Inflammatory macrophage (primary cell): ENCODE measurements around the gene MAP3K10.
"Not testable (repeated sequence)": the region's sequence is repeated elsewhere in the genome, so short reads cannot be mapped to it uniquely, and the experiment has no call there.

Experiments used
- DNase-seq, 2 donors: peaks; one replicate each; pipeline ENCODE4 v3.0.0-alpha.2; 2020 to 2022

Gene MAP3K10

GRCh38 chr19:40217934-40218890 lies 27.0 kb downstream of the MAP3K10 start, which contains the start of gene TTC9B:
TTC9B (minus strand) TSS chr19:40218384; CDS start chr19:40218381, 3 bp downstream.
- DNase-seq, result peak in 1 of 2 donors; percentile 18

DNA sequence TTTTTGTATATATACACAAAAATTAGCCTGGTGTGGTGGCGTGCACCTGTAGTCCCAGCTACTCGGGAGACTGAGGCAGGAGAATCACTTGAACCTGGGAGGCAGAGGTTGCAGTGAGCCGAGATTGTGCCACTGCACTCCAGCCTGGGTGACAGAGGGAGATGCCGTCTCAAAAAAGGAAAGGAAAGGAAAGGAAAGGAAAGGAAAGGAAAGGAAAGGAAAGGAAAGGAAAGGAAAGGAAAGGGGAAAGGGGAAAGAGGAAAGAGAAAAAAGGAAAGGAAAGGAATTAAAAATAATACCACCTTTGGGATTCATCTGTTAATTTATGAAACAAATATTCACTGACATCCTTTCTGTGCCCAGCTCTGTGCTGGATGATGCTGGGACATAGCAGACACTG lies 27.8 kb downstream of the MAP3K10 start:
- DNase-seq, result not testable (repeated sequence)

DNA sequence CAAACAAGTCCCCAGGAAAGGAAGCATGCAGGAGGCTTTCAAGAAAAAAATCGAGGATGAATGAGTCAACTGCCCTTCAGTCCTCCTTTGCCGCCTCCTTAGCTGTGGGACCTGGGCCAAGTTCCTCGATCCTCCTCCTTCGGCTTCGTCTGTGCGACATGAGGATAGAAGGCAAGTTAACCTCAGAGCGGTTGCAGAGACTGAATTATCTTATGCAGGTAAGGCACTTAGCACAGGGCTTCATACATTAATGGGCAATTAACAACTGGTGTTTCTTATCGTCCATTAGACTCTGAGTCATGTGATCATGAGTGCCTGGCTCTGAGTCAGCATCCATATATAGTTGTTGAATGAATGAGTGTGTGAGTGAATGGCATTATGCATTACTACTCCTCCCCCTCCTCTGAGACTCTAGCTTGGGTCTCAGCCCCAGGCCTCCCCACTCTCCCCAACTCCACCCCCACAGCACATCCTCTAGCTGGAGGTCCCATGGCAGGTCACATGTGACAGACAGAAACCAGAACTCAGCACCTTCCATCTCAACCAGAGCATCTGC lies 28.6 kb downstream of the MAP3K10 start:
- DNase-seq, result peak; percentile 47 to 51

- no peak for DNase-seq
Measured at GRCh38 chr19:40220674-40221073, 29.4 kb downstream of the MAP3K10 start.

GRCh38 chr19:40221858-40222619 lies 30.8 kb downstream of the MAP3K10 start:
- peak; percentile 94 to 95 for DNase-seq

GRCh38 chr19:40223135-40223822 lies 32.1 kb downstream of the MAP3K10 start:
- no peak for DNase-seq

- DNase-seq, result no peak
Measured at GRCh38 chr19:40224342-40225150, 33.3 kb downstream of the MAP3K10 start.

- no peak for DNase-seq
Measured at GRCh38 chr19:40225440-40226305, 34.4 kb downstream of the MAP3K10 start.

DNA sequence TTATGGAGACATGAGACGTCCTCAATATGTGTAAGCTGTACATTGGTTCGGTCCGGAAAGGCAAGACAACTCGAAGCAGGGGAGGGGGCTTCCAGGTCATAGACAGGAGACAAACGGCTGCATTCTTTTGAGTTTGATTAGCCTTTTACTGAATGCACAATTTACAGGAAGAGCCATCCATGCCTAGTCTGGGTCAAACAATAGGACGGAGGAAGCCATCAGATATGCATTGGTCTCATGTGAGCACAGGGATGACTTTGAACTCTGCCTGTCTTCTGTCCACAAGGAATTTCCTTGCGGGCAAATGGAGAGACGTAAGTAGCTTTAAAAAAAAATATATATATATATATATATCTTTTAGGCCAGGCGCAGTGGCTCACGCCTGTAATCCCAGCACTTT lies 37.1 kb downstream of the MAP3K10 start:
- no peak for DNase-seq

- no peak for DNase-seq
Measured at GRCh38 chr19:40228863-40229262, 37.6 kb downstream of the MAP3K10 start.

DNA sequence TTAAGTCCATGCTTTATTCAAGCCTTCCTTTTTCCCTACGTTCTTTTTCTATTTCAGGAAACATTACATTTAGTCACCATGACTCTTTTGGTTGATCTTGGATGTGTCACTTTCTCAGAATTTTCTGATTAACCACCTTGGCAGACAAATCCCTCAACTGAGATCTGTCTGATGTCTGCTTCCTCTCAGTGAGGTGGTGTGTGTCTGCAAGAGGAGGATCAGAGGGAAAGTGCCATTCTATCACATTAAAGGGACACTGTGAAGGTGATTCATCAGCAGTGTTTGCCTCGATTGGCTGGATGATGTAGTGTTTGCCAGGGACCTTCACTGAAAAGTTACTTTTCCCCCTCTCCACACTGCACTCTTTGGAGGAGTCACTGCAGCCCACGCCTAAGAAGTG lies 38.3 kb downstream of the MAP3K10 start:
- DNase-seq, result no peak

DNA sequence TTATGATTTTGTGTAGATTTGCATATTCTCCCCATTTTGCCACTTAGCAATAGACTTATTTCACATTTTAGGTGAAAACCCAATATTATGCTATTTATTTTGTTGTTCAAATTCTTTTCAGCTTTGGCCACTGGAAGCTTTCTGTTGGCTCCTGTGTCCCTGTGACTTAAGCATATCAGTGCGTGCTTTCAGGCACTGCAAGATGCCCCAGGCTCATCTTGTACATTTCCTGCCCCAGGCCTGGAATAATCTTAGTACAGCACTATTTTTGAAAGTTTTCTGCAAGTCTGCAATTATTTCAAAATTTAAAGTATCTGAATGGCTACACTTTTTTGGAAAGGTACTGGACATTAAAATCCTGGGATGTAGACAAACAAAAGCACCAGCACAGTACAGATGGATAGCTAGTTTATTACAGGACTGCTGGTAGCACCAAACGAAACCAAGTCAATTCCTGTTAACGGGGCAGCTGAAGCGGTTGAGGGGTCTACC lies 38.7 kb downstream of the MAP3K10 start:
- no peak for DNase-seq

- DNase-seq, result no peak
Measured at GRCh38 chr19:40231057-40231456, 39.8 kb downstream of the MAP3K10 start.

- DNase-seq, result no peak
Measured at GRCh38 chr19:40231544-40232424, 40.6 kb downstream of the MAP3K10 start.

- no peak for DNase-seq
Measured at GRCh38 chr19:40232479-40232878, 41.3 kb downstream of the MAP3K10 start.

GRCh38 chr19:40232949-40233810 lies 42.0 kb downstream of the MAP3K10 start:
- no peak for DNase-seq

GRCh38 chr19:40233811-40234389 lies 42.7 kb downstream of the MAP3K10 start:
- DNase-seq, result no peak
